Heart right ventricle (tissue), 16 donors: ENCODE data around the gene EBI3. TPM values are rescaled to one million over a fixed set of nuclear protein-coding genes. Genes with fewer than 3 reads are reported as not detected.
A peak's percentile ranks its signal among the peaks of the same experiment; 100 is the strongest.

Experiments
- ATAC-seq, 8 donors: fragments of 200-7000 bp; cut with Tn5 transposase; one replicate each; pipeline ENCODE4 v1.9.1; 2020; ENCODE audit warnings: mild to moderate bottlenecking in 8 of 8, moderate library complexity in 8 of 8, moderate number of reproducible peaks in 1 of 8
- DNase-seq, 2 donors: peaks; one replicate each; pipeline ENCODE4 v3.0.0-alpha.2; 2020
- H3K27ac ChIP-seq, 10 donors: fragments of 200-600 bp; sonication (generic) in 2 of 10; one replicate each; pipeline versions ENCODE4 v1.5.0 to v1.8.0; 2020 to 2022; ENCODE audit warnings: mild to moderate bottlenecking in 3 of 10
- H3K27me3 ChIP-seq, 7 donors: fragments of 200-600 bp; one replicate each; pipeline ENCODE4 v1.8.0; 2021 to 2022; ENCODE audit warnings: mild to moderate bottlenecking in 2 of 7
- H3K36me3 ChIP-seq, 9 donors: fragments of 200-600 bp; sonication (generic) in 1 of 9; one replicate each; pipeline versions ENCODE4 v1.5.0 to v1.8.0; 2020 to 2022; ENCODE audit warnings: mild to moderate bottlenecking in 2 of 9
- H3K4me1 ChIP-seq, 9 donors: fragments of 200-600 bp; sonication (generic) in 1 of 9; one replicate each; pipeline versions ENCODE4 v1.5.0 to v1.8.0; 2020 to 2022; ENCODE audit warnings: mild to moderate bottlenecking in 4 of 9
- H3K4me3 ChIP-seq, 10 donors: fragments of 200-600 bp; sonication (generic) in 2 of 10; one replicate each; pipeline versions ENCODE4 v1.5.0 to v1.8.0; 2020 to 2022; ENCODE audit warnings: mild to moderate bottlenecking in 7 of 10, moderate library complexity in 2 of 10
- H3K9me3 ChIP-seq, 11 donors: fragments of 200-600 bp in 10 of 11; sonication (generic) in 2 of 11; one replicate each; pipeline versions ENCODE4 v1.5.0 to v1.8.0; 2013 to 2022; ENCODE audit warnings: mild to moderate bottlenecking in 2 of 11, control low read depth in 1 of 11, moderate library complexity in 1 of 11
- WGBS, 2 donors: extraction: QIAGEN DNeasy Blood & Tissue Kit; methylation state at CpG; one replicate each; pipeline ENCODE4 v1.1.7; 2013; ENCODE audit warnings: inconsistent platforms in 1 of 2; 5-methylcytosine and 5-hydroxymethylcytosine counted together
- intact Hi-C, 10 donors: fragments of 100-400 bp; cut with DNase I; formaldehyde crosslinking; loops; one replicate each; pipeline versions ENCODE4 v1.11.1 to v1.14.2; 2022
- polyA plus RNA-seq, 2 donors: library from polyadenylated mRNA; stranded (reverse); fragments of 200-250 nt; gene quantifications; one replicate each; pipeline ENCODE4 v1.2.3, GENCODE V29; 2013
- total RNA-seq, 10 donors: library from RNA; stranded (reverse); fragmentation: NEBNext Ultra II Directional in 3 of 10; extraction: Animal tissue kit (Norgen Biotek cat#: 25700) in 3 of 10; gene quantifications; one replicate each; pipeline versions ENCODE4 v1.2.1 to v1.2.4, GENCODE V29; 2021 to 2023
- TF ChIP-seq, protein P1 (sequence below), 9 donors: fragments of 200-600 bp; sonication (generic) in 2 of 9; IDR thresholded peaks; one replicate each; pipeline versions ENCODE4 v1.5.0 to v1.8.0; 2021 to 2022; ENCODE audit warnings: antibody characterized with exemption in 9 of 9, mild to moderate bottlenecking in 5 of 9, moderate library complexity in 1 of 9
- donor health status: Arrhythmogenic right ventricular cardiomyopathy.
- donor health status: ischemic (EF 13 %, LVEDD 7.1; RV severe dilation, severe dysfunction).
- donor health status: healthy with polysubstance abuse.
- donor health status: DM: no; HTN: yes; CAD: no.
- donor health status: DM: no; HTN: no; CAD: no.
- donor health status: ischemic (EF 25% LVEDD 6.9; RV normal size, moderate dysfunction).
- donor health status: ischemic (EF 25% LVEDD 5.7; RV mildly dilated, moderate dysfunction).
- donor health status: healthy.
- donor health status: DM: yes; HTN: yes; CAD: no.
- donor health status: Ischemic cardiomyopathy.
- donor health status: ischemic (EF 35%, LVEDD 5.7; RV mildly dilated, moderate dysfunction).
- donor health status: nonischemic (EF 11% LVEDD 7.7; RV severe dilation, severe dysfunction).
- donor health status: DM: yes; HTN: yes; CAD: no.
- donor health status: PGD.
- donor health status: ischemic (EF 29% LVEDD 5.4; RV normal size, mild dysfunction).
- donor health status: nonischemic (EF 23%, LVEDD 6.1; RV moderate dilation, normal function).

EBI3 gene
- total and polyA plus RNA-seq, 12 donors = 0.49 to 2.4 (median 0.81) TPM; not detected in 4

DNA sequence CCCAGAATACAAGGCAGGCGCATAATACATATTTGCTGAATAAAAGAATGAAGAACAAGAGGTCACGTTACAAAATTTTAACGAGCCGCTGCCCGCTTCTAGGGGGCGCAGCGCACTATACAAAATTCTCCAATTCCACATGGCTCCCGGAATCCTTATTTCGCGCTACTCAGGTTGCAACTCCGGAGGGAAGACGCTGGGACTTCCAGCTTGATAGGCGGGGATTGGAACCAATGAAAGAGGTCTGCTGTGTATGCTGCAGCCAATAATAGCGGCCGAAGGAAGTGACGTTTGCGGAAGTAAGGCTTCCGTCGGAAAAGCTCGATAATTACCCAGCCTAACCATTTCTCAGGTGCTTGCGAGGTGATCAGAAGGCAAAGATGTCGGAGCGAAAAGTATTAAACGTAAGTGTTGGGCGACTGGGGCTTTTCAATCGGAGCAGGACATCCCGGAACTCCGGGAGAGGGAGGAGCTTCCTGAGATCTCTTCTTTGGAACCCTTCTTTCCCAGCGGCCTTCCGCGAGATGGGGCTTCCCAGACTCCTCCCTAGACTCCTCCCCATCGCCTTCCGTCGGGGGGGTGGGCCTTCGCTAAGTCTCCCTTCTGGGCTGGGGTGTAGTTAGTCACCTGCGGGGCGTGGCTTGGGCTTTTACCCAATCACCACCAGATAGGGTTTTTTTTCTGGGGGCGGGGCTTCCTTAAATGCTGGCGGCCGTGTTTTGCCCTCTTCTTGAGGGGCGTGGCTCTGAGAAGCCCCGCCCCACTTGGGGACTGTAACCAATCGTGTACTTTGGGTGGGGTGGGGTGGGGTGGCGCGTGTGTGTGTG, 17.7 kb downstream of the EBI3 start, which contains the start of gene YJU2:
Gene YJU2, plus strand, starts transcription at position 314 of the 827 bp plus-strand sequence. Its CDS starts 67 bp downstream, at position 381.
- TF ChIP-seq, protein P1, sequence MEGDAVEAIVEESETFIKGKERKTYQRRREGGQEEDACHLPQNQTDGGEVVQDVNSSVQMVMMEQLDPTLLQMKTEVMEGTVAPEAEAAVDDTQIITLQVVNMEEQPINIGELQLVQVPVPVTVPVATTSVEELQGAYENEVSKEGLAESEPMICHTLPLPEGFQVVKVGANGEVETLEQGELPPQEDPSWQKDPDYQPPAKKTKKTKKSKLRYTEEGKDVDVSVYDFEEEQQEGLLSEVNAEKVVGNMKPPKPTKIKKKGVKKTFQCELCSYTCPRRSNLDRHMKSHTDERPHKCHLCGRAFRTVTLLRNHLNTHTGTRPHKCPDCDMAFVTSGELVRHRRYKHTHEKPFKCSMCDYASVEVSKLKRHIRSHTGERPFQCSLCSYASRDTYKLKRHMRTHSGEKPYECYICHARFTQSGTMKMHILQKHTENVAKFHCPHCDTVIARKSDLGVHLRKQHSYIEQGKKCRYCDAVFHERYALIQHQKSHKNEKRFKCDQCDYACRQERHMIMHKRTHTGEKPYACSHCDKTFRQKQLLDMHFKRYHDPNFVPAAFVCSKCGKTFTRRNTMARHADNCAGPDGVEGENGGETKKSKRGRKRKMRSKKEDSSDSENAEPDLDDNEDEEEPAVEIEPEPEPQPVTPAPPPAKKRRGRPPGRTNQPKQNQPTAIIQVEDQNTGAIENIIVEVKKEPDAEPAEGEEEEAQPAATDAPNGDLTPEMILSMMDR (IDR thresholded peaks at IDR 0.05) = peak in 7 of 9 donors; percentile 20 to 65 (median 54)
- WGBS, 2 donors = 0 to 1% methylated on average over 45 of the region's 45 CpGs
- ATAC-seq (peak; percentile 98 to 99 (median 99)), DNase-seq (peak; percentile 98 to 99)
- no peaks in the 10 kb centered on the region for H3K27me3 ChIP-seq
- peaks cover 0 to 14% (median 11%) of the 10 kb centered on the region in 9 donors for H3K4me1 ChIP-seq
- H3K9me3 ChIP-seq = peaks cover 0 to 8% (median 0%) of the 10 kb centered on the region in 11 donors
- peaks cover 0 to 34% (median 27%) of the 10 kb centered on the region in 9 donors for H3K36me3 ChIP-seq
- peak within 1 kb of the TSS; percentile 52 to 78 (median 64) for H3K4me3 ChIP-seq
- intact Hi-C loops = loop anchor here in 4 of 10 donors (1.0 to 5.0 kb wide), 4 partner anchors 96 to 155 kb away; partner anchors contain the start of genes SH3GL1 (in 4 of the 4), CHAF1A (in 2 of the 4) and MPND (in 1 of the 4)
- H3K27ac ChIP-seq = peak within 1 kb of the TSS; percentile 78 to 99 (median 94)

DNA sequence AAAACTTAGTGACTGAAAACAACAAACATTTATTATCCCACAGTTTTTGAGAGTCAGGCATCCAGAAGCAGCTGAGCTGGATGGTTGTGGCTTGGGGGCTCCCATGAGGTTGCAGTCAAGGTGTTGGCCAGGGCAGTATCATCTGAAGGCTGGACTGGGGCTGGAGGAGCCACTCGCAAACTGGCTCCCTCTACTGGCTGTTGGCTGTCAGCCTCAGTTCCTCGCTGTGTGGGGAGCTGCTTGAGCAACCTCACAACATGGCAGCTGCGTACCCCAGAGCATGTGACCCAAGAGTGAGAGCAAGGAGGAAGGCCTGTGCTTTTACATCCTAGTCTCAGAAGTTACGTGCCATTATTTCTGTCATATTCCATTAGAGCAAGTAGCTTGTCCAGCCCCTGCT, 27.2 kb downstream of the EBI3 start:
- Histone ChIP-seq H3K9me3 (peaks cover 0 to 27% (median 6%) of the 10 kb centered on the region in 11 donors), H3K4me3 (no peak overlapping the region), H3K27ac (no peak overlapping the region), H3K36me3 (peaks cover 4 to 100% (median 72%) of the 10 kb centered on the region in 9 donors), H3K27me3 (no peaks in the 10 kb centered on the region), H3K4me1 (no peaks in the 10 kb centered on the region)
- DNase-seq (no peak), ATAC-seq (no peak)
- 96 to 99% methylated on average over 4 of the region's 4 CpGs for WGBS, 2 donors
- TF ChIP-seq, protein P1 (IDR thresholded peaks at IDR 0.05) = no peak
- intact Hi-C loops = no loop called here

DNA sequence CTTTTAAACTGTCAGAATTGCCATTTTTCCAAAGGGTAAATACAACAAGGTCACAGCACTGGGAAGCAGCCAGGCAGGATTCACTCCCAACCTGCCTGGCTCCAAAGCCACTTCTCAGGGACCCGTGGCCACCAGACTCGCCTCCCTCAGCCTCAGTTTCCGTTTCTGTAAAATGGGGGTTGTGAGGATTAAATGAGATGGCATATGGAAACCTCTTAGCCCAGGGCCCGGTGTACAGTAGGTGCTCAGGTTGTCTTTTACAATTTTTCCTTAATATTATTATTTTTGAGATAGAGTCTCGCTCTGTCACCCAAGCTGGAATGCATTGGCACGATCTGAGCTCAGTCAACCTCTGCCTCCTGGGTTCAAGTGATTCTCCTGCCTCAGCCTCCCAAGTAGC, 27.7 kb downstream of the EBI3 start:
- Histone ChIP-seq H3K27ac (no peak overlapping the region), H3K9me3 (peaks cover 0 to 27% (median 6%) of the 10 kb centered on the region in 11 donors), H3K36me3 (peaks cover 4 to 100% (median 70%) of the 10 kb centered on the region in 9 donors), H3K4me1 (no peaks in the 10 kb centered on the region), H3K27me3 (no peaks in the 10 kb centered on the region), H3K4me3 (no peak overlapping the region)
- 87 to 96% methylated on average over 6 of the region's 6 CpGs for WGBS, 2 donors
- TF ChIP-seq, protein P1 (IDR thresholded peaks at IDR 0.05) = no peak
- ATAC-seq = no peak
- intact Hi-C loops = no loop called here
- no peak for DNase-seq

DNA sequence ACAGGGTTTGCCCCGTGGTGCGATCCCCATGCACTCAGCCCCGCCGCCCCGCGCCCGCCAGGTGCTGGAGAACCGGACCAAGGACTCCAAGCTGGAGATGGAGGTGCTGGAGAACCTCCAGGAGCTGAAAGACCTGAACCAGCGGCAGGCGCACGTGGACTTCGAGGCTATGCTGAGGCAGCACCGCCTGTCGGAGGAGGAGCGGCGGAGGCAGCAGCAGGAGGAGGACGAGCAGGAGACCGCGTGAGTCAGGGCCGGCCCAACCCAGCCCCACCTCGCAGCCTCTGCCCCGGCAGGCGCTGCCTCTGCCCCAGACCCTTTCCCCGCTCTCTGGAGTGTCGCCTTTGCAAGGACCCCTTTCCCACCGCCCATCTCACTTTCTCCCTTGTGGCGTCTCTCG, 28.9 kb downstream of the EBI3 start:
- no peak overlapping the region for H3K27ac ChIP-seq
- no peak overlapping the region for H3K4me3 ChIP-seq
- peaks cover 0 to 26% (median 6%) of the 10 kb centered on the region in 11 donors for H3K9me3 ChIP-seq
- intact Hi-C loops = no loop called here
- ATAC-seq (peak in 1 of 8 donors; percentile 38), DNase-seq (no peak)
- 96 to 97% methylated on average over 26 to 28 of the region's 28 CpGs for WGBS, 2 donors
- H3K4me1 ChIP-seq = no peaks in the 10 kb centered on the region
- TF ChIP-seq, protein P1 (IDR thresholded peaks at IDR 0.05) = no peak
- H3K27me3 ChIP-seq = no peaks in the 10 kb centered on the region
- H3K36me3 ChIP-seq = peaks cover 4 to 100% (median 67%) of the 10 kb centered on the region in 9 donors
